Neuron (in vitro differentiated cells): ENCODE data around the gene UGT1A8.
A peak's percentile ranks its signal among the peaks of the same experiment; 100 is the strongest.
"Not testable (repeated sequence)": the region's sequence is repeated elsewhere in the genome, so short reads cannot be mapped to it uniquely, and the experiment has no call there.

Source experiments
- H2AFZ ChIP-seq: one replicate; pipeline ENCODE4 v1.6.1; 2013; ENCODE audit warnings: low read depth, mild to moderate bottlenecking, inconsistent platforms, low read length, moderate library complexity
- H3K27me3 ChIP-seq: one replicate; pipeline ENCODE4 v1.6.1; 2013; ENCODE audit warnings: low read length; ENCODE audit not compliant: insufficient read depth
- H3K36me3 ChIP-seq: one replicate; pipeline ENCODE4 v1.6.1; 2013; ENCODE audit warnings: low read length; ENCODE audit not compliant: insufficient read depth
- H3K4me1 ChIP-seq: one replicate; pipeline ENCODE4 v1.6.1; 2013; ENCODE audit warnings: low read length; ENCODE audit not compliant: insufficient read depth
- H3K4me3 ChIP-seq: 2 replicates; pipeline ENCODE4 v1.5.1; 2013; ENCODE audit warnings: mild to moderate bottlenecking, low read length, moderate library complexity
- H3K9me3 ChIP-seq: one replicate; pipeline ENCODE4 v1.6.1; 2013; ENCODE audit warnings: low read length

The UGT1A8 gene

DNA sequence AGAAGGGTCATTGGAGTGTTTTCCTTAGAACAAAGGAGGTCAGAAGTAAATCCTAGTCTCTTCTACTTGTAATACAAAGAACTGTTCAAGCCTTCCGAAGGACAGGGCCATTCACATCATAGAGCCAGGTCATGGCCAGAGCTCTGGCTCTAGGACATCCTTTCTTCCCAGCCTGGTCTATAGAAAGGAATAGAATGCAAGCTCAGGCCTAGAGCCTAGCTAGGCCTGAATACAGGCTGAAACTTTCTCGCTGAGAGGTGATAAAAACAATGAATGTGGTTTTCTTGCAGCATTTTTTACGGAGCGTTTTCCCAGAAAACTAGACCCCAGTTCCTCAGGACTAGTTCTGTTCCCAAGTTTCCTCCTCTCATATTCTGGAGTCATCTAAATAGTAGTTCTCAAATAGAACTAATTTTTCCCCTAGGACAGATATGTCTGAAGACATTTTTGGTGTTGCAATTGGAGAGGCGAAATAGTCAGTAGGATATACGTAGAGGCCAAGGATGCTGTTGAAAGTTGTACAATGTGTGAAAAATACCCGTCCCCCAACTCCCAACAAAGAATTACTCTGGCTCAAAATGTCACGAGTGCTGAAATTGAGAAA is 82.1 kb downstream of the UGT1A8 start:
- peaks cover 12% of the 10 kb centered on the region for H3K4me1 ChIP-seq
- H3K27me3 ChIP-seq, result no peaks in the 10 kb centered on the region
- H2AFZ ChIP-seq, result peak overlapping the region; percentile 40
- H3K36me3 ChIP-seq, result no peaks in the 10 kb centered on the region
- no peak overlapping the region for H3K4me3 ChIP-seq
- H3K9me3 ChIP-seq, result no peaks in the 10 kb centered on the region

DNA sequence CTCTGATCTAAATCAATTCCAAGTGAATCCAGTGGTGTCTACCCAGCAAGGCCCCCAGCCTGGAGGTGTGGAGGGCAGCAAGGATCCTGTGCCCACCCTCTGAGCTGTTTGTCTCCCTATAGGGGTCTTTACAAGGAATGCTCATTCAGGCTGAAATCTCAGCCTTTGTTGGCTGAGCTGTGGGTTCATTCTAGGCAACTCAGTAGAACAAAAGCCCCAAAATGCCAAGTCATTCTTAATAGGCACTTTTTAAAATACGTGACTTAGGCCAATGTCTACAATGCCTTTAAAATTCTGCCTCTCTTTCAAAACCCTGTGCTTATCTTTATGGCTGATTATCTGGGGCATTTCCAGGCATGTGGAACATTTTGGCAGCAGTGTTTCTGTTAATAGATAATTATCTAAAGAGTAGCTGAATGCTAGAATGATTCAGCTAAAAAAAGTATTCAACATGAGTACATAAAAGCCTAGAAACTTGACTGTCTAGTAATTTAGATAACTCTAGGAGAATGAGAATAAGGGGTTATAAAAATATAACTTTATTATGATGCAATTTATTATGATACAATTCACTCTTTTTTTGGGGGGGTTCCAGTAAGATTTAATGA is 82.7 kb downstream of the UGT1A8 start:
- Histone ChIP-seq H3K27me3 (no peaks in the 10 kb centered on the region), H2AFZ (peak overlapping the region; percentile 40), H3K4me1 (peaks cover 12% of the 10 kb centered on the region), H3K36me3 (no peaks in the 10 kb centered on the region), H3K4me3 (no peak overlapping the region), H3K9me3 (no peaks in the 10 kb centered on the region)

DNA sequence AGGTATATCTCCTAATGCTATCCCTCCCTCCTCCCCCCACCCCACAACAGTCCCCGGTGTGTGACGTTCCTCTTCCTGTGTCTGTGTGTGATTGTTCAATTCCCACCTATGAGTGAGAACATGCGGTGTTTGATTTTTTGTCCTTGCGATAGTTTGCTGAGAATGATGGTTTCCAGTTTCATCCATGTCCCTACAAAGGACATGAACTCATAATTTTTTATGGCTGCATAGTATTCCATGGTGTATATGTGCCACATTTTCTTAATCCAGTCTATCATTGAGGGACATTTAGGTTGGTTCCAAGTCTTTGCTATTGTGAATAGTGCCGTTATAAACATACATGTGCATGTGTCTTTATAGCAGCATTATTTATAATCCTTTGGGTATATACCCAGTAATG is 83.4 kb downstream of the UGT1A8 start:
- peaks cover 12% of the 10 kb centered on the region for H3K4me1 ChIP-seq
- not testable (repeated sequence) for H3K27me3 ChIP-seq, H3K9me3 ChIP-seq, H3K36me3 ChIP-seq, H3K4me3 ChIP-seq, H2AFZ ChIP-seq

DNA sequence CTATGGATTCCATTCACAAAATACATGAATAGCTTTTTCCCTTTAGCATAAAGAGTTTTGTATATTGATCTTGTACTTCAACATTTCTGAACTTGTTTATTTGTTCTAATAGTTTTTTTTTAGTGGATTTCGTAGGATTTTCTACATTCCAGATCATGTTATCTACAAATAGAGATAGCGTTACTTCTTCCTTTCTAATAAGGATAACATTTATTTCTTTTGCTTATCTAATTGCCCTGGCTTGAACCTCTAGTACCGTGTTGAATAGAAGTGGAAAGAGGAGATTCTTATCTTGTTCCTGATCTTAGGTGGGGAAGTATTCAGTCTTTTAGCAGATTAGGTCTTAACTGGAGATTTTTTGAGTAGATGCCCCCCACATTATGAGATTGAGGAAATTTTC is 84.8 kb downstream of the UGT1A8 start:
- Histone ChIP-seq H3K27me3 (no peaks in the 10 kb centered on the region), H2AFZ (no peak overlapping the region), H3K4me3 (no peak overlapping the region), H3K36me3 (no peaks in the 10 kb centered on the region), H3K9me3 (no peaks in the 10 kb centered on the region), H3K4me1 (peaks cover 12% of the 10 kb centered on the region)

DNA sequence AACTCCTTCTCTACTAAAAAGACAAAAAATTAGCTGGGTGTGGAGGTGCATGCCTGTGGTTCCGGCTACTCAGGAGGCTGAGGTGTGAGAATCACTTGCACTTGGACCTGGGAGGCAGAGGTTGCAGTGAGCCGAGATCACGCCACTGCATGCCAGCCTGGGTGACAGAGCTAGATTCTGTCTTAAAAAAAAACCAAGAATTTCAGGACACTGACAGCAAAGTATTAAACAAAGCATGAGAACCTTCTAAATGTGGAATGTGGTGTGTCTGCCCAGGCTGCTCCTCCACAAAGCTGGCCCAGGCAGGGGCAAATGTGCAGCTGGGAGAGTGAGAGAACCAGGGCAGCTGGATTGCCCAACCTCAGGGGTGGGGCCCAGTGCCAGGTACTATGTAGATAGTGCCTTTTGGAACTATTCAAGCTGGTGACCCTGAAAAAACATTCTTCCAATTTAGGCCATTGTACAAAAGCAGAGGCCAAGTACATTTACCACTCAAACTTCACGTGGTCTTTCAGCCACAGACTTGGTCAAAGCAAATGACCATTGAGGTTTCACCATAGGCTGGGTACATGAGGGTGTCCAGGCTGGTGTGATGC is 88.6 kb downstream of the UGT1A8 start:
- H2AFZ ChIP-seq, result no peak overlapping the region
- H3K27me3 ChIP-seq, result no peaks in the 10 kb centered on the region
- H3K36me3 ChIP-seq, result no peaks in the 10 kb centered on the region
- no peak overlapping the region for H3K4me3 ChIP-seq
- H3K9me3 ChIP-seq, result no peaks in the 10 kb centered on the region
- no peaks in the 10 kb centered on the region for H3K4me1 ChIP-seq

DNA sequence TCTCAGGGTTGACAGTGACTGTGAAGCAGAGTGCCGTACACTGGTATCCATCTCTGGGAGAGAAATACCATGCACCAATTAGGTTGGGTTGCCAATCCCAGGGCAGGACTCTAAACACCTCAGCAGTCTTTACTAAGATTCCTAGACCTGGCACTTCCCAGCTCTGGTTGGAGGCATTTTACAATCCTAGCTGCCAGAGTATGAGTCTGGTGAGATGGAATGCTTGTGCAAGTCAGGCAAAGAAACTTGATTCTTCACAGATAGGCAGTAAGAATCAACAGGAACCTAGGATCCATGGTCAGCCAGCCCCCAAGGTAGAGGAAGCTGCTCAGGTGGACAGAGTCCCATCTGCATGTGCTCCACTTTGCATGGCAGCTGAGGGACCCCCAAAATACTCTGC is 89.3 kb downstream of the UGT1A8 start:
- Histone ChIP-seq H3K9me3 (no peaks in the 10 kb centered on the region), H3K36me3 (no peaks in the 10 kb centered on the region), H3K4me3 (no peak overlapping the region), H3K27me3 (no peaks in the 10 kb centered on the region), H3K4me1 (no peaks in the 10 kb centered on the region), H2AFZ (no peak overlapping the region)

DNA sequence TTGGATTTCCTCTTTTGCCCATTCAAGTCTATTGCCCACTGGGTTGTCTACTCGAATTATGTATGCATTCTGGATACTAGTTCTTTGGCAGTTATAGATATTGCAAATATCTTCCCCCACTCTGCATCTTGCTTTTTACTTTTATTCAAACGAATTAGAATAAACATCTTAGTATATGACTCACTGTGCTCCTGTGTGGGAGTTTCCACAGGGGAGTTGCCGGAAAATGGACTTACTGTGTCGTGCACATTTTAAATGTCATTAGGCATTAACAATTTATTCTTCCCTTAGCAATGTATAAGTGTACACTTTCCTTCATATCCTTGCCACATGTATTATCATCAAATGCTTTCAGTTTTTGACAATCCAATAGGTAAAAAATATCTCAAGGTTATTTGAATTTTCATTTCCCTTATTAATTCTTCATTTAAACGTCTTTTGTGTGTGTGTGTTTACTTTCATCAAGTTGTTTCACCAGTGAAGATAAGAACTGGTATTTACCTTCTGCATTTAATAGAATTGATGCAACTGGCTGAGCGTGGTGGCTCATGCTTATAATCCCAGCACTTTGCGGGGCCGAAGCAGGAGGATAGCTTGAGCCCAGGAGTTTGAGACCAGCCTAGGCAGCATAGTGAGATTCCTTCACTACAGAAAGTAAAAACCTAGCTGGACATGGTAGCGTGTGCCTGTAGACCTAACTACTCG is 90.7 kb downstream of the UGT1A8 start:
- Histone ChIP-seq H3K27me3 (no peaks in the 10 kb centered on the region), H3K9me3 (no peaks in the 10 kb centered on the region), H2AFZ (no peak overlapping the region), H3K4me3 (no peak overlapping the region), H3K36me3 (no peaks in the 10 kb centered on the region), H3K4me1 (no peaks in the 10 kb centered on the region)

DNA sequence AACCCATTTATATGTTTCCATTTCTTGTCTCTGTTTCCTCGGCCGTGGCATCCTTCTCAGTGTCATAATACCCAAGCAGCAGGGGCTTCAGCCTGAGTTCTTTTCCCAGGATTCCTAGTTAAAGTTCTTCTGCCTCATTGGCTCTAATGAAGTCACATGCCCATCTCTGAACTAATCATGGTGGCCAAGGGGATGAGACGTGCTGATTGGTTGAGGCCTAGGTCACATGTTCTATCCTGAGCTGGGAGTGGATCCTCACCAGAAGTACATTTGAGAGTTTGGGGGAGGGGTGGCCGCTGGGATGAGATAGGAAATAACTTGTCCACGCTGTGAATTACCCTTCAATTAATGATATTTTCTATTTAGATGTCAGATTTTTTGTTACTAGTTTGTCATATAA is 91.5 kb downstream of the UGT1A8 start:
- no peaks in the 10 kb centered on the region for H3K36me3 ChIP-seq
- no peak overlapping the region for H2AFZ ChIP-seq
- H3K4me1 ChIP-seq, result no peaks in the 10 kb centered on the region
- no peak overlapping the region for H3K4me3 ChIP-seq
- no peaks in the 10 kb centered on the region for H3K27me3 ChIP-seq
- no peaks in the 10 kb centered on the region for H3K9me3 ChIP-seq

DNA sequence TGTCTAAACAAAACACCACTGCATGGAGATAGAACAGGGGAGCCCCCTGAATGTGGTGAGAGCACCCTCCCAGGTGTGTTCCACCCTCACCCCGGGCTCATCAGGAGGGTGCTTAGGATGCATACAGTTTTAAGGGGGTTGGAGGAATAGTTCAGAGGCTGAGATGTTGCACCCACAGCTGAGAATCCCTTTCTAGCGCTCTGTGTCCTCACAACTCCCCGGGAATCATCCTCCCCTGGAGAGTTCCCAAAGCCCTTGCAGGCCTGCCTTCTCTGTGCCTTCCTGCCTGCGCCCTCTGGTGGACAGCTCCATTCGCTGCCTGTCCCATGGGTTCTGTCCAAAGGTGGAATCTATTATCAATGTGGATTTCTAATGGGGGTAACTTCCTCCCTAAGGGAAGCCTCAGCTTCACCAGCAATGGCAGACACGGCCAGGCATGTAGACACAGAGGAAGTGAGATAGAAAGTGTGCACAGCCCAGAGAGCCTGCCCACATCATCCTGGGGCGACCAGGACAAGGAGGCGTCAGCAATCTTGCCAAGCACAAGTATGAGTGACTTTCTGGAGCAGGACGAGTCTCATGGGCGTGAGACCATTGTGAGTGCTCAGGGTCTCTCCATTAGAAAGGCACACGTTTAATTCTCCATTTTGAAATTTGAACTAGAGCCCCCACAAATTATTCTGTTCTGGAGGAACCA is 94.0 kb downstream of the UGT1A8 start:
- no peak overlapping the region for H3K4me3 ChIP-seq
- H3K4me1 ChIP-seq, result no peaks in the 10 kb centered on the region
- H3K36me3 ChIP-seq, result no peaks in the 10 kb centered on the region
- H2AFZ ChIP-seq, result no peak overlapping the region
- H3K27me3 ChIP-seq, result no peaks in the 10 kb centered on the region
- no peaks in the 10 kb centered on the region for H3K9me3 ChIP-seq

DNA sequence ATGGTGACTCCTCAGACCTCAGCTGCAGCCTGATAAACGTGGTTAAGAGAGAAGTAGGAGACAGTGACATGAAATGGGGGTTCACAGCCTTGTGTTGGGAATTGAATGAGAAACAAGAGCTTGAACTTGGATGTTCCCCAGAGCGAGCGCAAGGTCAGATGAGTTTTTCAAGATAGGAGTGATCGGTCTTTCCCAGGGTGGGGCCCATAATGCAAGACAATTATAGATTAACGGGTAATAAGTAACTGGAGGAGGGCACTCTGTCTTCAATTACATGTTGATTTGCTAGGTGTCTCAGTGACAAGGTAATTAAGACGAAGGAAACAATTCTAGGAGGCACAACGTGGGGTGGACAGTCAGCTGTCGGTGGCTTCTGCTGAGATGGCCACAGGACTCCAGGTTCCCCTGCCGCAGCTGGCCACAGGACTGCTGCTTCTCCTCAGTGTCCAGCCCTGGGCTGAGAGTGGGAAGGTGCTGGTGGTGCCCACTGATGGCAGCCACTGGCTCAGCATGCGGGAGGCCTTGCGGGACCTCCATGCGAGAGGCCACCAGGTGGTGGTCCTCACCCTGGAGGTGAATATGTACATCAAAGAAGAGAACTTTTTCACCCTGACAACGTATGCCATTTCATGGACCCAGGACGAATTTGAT is 95.3 kb downstream of the UGT1A8 start, which contains the start of gene UGT1A5:
Gene UGT1A5 (plus strand): TSS at position 297 of the 651 bp plus-strand sequence. CDS start 85 bp downstream, at position 382.
- Histone ChIP-seq H3K9me3 (no peaks in the 10 kb centered on the region), H3K27me3 (no peaks in the 10 kb centered on the region), H2AFZ (no peak within 1 kb of the TSS), H3K4me1 (peaks cover 5% of the 10 kb centered on the region), H3K36me3 (no peaks in the 10 kb centered on the region), H3K4me3 (no peak within 1 kb of the TSS)

DNA sequence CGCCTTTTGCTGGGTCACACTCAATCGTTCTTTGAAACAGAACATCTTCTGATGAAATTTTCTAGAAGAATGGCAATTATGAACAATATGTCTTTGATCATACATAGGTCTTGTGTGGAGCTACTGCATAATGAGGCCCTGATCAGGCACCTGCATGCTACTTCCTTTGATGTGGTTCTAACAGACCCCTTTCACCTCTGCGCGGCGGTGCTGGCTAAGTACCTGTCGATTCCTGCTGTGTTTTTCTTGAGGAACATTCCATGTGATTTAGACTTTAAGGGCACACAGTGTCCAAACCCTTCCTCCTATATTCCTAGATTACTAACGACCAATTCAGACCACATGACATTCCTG is 95.8 kb downstream of the UGT1A8 start:
- H2AFZ ChIP-seq, result no peak overlapping the region
- no peak overlapping the region for H3K4me3 ChIP-seq
- H3K9me3 ChIP-seq, result no peaks in the 10 kb centered on the region
- no peaks in the 10 kb centered on the region for H3K36me3 ChIP-seq
- peaks cover 5% of the 10 kb centered on the region for H3K4me1 ChIP-seq
- H3K27me3 ChIP-seq, result no peaks in the 10 kb centered on the region

DNA sequence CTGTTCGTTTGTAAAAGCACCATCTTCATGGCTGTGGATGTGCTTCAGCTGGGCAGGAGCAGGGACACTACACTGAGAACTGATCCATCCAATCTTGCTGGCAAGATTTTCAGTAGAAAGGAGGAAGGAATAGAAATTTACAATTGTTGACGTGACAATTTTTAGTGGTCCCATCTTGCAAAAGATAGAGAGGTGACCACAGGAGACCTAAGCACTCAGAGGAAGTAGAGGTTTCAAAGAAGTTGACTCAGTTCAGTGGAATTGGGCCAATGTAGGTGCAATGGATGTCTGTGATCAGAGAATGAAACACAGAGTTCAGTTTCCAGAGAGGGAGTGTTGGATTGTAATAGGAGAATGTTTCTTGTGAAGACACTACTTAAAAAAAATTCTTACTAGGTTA is 96.7 kb downstream of the UGT1A8 start:
- Histone ChIP-seq H3K4me1 (peaks cover 5% of the 10 kb centered on the region), H2AFZ (no peak overlapping the region), H3K27me3 (no peaks in the 10 kb centered on the region), H3K36me3 (no peaks in the 10 kb centered on the region), H3K4me3 (no peak overlapping the region), H3K9me3 (no peaks in the 10 kb centered on the region)
